GM23338 (cell line): ENCODE data around the gene ATG7. TPM values are rescaled to one million over a fixed set of nuclear protein-coding genes. Genes with fewer than 3 reads are reported as not detected.

Experiments used
- ATAC-seq: fragments of 200-7000 bp; cut with Tn5 transposase; 3 replicates; pipeline ENCODE4 v1.9.1; 2020
- DNase-seq: peaks from one replicate; pipeline ENCODE4 v3.0.0-alpha.2; 2015; ENCODE audit warnings: low spot score
- H2AFZ ChIP-seq: fragments of 200-600 bp; sonication (generic); 2 replicates; pipeline ENCODE4 v1.8.0; 2016; ENCODE audit warnings: antibody characterized with exemption, mild to moderate bottlenecking, moderate library complexity
- H3F3A ChIP-seq: fragments of 200-600 bp; sonication (generic); replicated peaks from 2 replicates; pipeline ENCODE4 v1.8.0; 2017; ENCODE audit warnings: antibody characterized with exemption, mixed run types, low read depth
- H3K27ac ChIP-seq: fragments of 200-600 bp; sonication (generic); 2 replicates; pipeline ENCODE4 v1.6.1; 2016; ENCODE audit warnings: low read depth
- H3K27me3 ChIP-seq: fragments of 200-600 bp; sonication (generic); 2 replicates; pipeline ENCODE4 v1.8.0; 2016; ENCODE audit warnings: mild to moderate bottlenecking, mixed run types, moderate library complexity; ENCODE audit not compliant: insufficient read depth
- H3K36me3 ChIP-seq: fragments of 200-600 bp; sonication (generic); 2 replicates; pipeline ENCODE4 v1.8.0; 2016; ENCODE audit warnings: mild to moderate bottlenecking; ENCODE audit not compliant: insufficient read depth
- H3K4me1 ChIP-seq: fragments of 200-600 bp; sonication (generic); 2 replicates; pipeline ENCODE4 v1.8.0; 2016; ENCODE audit warnings: mild to moderate bottlenecking, moderate library complexity; ENCODE audit not compliant: insufficient read depth
- H3K4me2 ChIP-seq: fragments of 200-600 bp; sonication (generic); 2 replicates; pipeline ENCODE4 v1.7.1; 2017; ENCODE audit warnings: mixed run types
- H3K4me3 ChIP-seq: fragments of 200-600 bp; sonication (generic); 2 replicates; pipeline ENCODE4 v1.6.1; 2016; ENCODE audit warnings: mixed run types
- H3K79me2 ChIP-seq: fragments of 200-600 bp; sonication (generic); replicated peaks from 2 replicates; pipeline ENCODE4 v1.8.0; 2017; ENCODE audit warnings: mild to moderate bottlenecking; ENCODE audit not compliant: insufficient read depth
- H3K9me2 ChIP-seq: fragments of 200-600 bp; sonication (generic); 2 replicates; pipeline ENCODE4 v1.8.0; 2017; ENCODE audit not compliant: insufficient read depth
- H4K20me1 ChIP-seq: fragments of 200-600 bp; sonication (generic); replicated peaks from 2 replicates; pipeline ENCODE4 v1.8.0; 2017; ENCODE audit warnings: mild to moderate bottlenecking; ENCODE audit not compliant: insufficient read depth
- H3K27ac Mint-ChIP-seq: 2 replicates; pipeline ENCODE4 v1.8.0; 2020; ENCODE audit warnings: inconsistent platforms, mild to moderate bottlenecking, moderate library complexity, mixed read lengths
- H3K27me3 Mint-ChIP-seq: 3 replicates; pipeline ENCODE4 v1.8.0; 2022; ENCODE audit warnings: low read depth, mild to moderate bottlenecking, moderate library complexity, mixed read lengths, inconsistent platforms; ENCODE audit not compliant: insufficient read depth, poor library complexity
- H3K36me3 Mint-ChIP-seq: 3 replicates; pipeline ENCODE4 v1.8.0; 2021; ENCODE audit warnings: low read depth, mild to moderate bottlenecking, inconsistent platforms, moderate library complexity, mixed read lengths
- H3K4me1 Mint-ChIP-seq: 3 replicates; pipeline ENCODE4 v1.8.0; 2020; ENCODE audit warnings: mild to moderate bottlenecking, inconsistent platforms, mixed read lengths
- H3K4me3 Mint-ChIP-seq: 3 replicates; pipeline ENCODE4 v1.8.0; 2021; ENCODE audit warnings: moderate library complexity, mild to moderate bottlenecking, inconsistent platforms, mixed read lengths
- H3K9me3 Mint-ChIP-seq: 3 replicates; pipeline ENCODE4 v1.8.0; 2020; ENCODE audit warnings: moderate library complexity, mild to moderate bottlenecking, inconsistent platforms, mixed read lengths
- CREB1 ChIP-seq: fragments of 250-450 bp; sonication (Bioruptor Pico); IDR thresholded peaks from 2 replicates; pipeline ENCODE4 v1.5.0; 2020; ENCODE audit warnings: low read depth, mild to moderate bottlenecking, moderate library complexity
- EZH2phosphoT487 ChIP-seq: fragments of 200-600 bp; sonication (generic); IDR thresholded peaks from one replicate; pipeline ENCODE4 v1.8.1; 2018; ENCODE audit warnings: antibody characterized with exemption; ENCODE audit not compliant: unreplicated experiment
- NANOG ChIP-seq: IDR thresholded peaks from 2 replicates; pipeline ENCODE4 v1.6.1; 2016; ENCODE audit warnings: antibody characterized with exemption, borderline replicate concordance
- POLR2AphosphoS5 ChIP-seq: IDR thresholded peaks from 2 replicates; pipeline ENCODE4 v1.6.1; 2016; ENCODE audit warnings: antibody characterized with exemption, low read depth
- STAT1 ChIP-seq: IDR thresholded peaks from one replicate; pipeline ENCODE4 v1.6.1; 2016; ENCODE audit warnings: antibody characterized with exemption; ENCODE audit not compliant: unreplicated experiment
- ZNF331 ChIP-seq: fragments of 250-450 bp; sonication (Bioruptor Pico); IDR thresholded peaks from 2 replicates; pipeline ENCODE4 v1.5.0; 2020; ENCODE audit warnings: low read depth, mild to moderate bottlenecking, moderate library complexity
- ZNF462 ChIP-seq: fragments of 250-450 bp; sonication (Bioruptor Pico); IDR thresholded peaks from 2 replicates; pipeline ENCODE4 v1.5.0; 2020; ENCODE audit warnings: mild to moderate bottlenecking, moderate library complexity
- polyA plus RNA-seq: library from polyadenylated mRNA; unstranded; fragments of >200 nt; fragmentation: Nextera tagmentation; extraction: Ambion mirVana; gene quantifications from 2 replicates; pipeline ENCODE4 v1.2.1, GENCODE V29; 2016
- total RNA-seq: library from RNA; depleted of rRNA; stranded (reverse); fragments of >200 nt; shearing (Covaris generic); gene quantifications from 2 replicates; pipeline ENCODE4 v1.2.3, GENCODE V29; 2014

The ATG7 gene
- total and polyA plus RNA-seq, 2 experiments from 2014 or later, result 16.2 to 36.7 TPM

GRCh38 chr3:11532931-11533391 lies 260.8 kb downstream of the ATG7 start (continued):
- no peak for TF ChIP-seq ZNF462 (CRISPR knock-in tag)
- TF ChIP-seq ZNF331 (CRISPR knock-in tag), result no peak
- no peak for TF ChIP-seq STAT1
- TF ChIP-seq POLR2AphosphoS5, result no peak
- no peak for TF ChIP-seq NANOG
- TF ChIP-seq EZH2phosphoT487, result no peak

GRCh38 chr3:11534011-11534792 lies 262.0 kb downstream of the ATG7 start:
- no peaks in the 10 kb centered on the region for H4K20me1 ChIP-seq
- Mint-ChIP-seq H3K27me3 (peaks cover 12% of the 10 kb centered on the region), H3K9me3 (no peaks in the 10 kb centered on the region), H3K36me3 (no peaks in the 10 kb centered on the region), H3K4me1 (no peaks in the 10 kb centered on the region; the same call in 2 of the 3 replicates), H3K4me3 (no peak overlapping the region), H3K27ac (no peak overlapping the region)
- TF ChIP-seq CREB1 (CRISPR knock-in tag) (no peak), STAT1 (no peak)
- no peaks in the 10 kb centered on the region for H3K4me1 ChIP-seq
- H2AFZ ChIP-seq, result no peak overlapping the region
- H3K36me3 ChIP-seq, result no peaks in the 10 kb centered on the region
- no peaks in the 10 kb centered on the region for H3K9me2 ChIP-seq
- ATAC-seq (no peak), DNase-seq (no peak)
- H3F3A ChIP-seq, result no peaks in the 10 kb centered on the region
- H3K4me3 ChIP-seq, result no peak overlapping the region
- H3K27ac ChIP-seq, result no peak overlapping the region
- no peaks in the 10 kb centered on the region for H3K27me3 ChIP-seq
- no peak overlapping the region for H3K4me2 ChIP-seq
- H3K79me2 ChIP-seq, result no peaks in the 10 kb centered on the region
